Measurements from ENCODE around the gene ABHD16A.

The ABHD16A gene

DNA sequence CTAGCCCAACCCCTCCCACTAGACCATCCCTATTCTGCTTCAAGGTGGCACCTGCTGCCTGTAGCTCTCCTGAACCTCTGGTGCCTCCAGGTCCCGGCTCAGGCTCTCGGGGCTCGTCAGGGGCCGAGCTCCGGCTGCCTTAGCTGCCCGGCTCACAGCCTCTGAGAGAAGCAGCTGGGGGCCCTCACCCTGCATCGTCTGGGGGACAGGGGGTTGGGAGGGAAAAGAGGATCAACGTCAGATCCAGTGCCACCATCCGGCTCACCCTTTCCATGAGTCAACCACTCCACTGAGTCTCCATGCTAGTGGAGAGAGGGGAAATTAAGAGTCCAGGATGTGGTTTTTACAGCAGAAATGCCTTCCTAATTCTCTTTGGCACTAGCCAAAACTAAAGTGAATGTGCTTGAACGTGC is 63.7 kb downstream of the ABHD16A start:
- peak; percentile 85 for DNase-seq (ENCODE audit: low spot score)

DNA sequence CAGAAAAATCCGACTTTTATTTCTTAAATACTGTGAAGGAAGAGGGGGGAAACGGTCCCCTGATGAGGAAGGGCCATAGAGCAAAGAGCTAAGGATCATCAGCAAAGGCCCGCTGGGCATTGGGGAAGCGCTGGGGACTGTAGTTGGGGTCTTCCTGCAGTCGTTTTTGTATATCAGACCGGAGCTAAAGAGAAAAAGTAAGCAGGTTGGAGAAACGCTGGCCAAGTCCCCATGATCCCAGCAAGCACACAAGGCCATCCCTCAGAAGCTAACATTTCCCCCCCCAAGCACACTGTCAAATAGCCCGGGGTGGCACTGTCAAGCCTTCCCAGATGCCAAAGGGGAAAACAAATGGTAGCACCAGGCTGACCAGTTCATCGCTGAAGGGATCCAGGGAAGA is 64.1 kb downstream of the ABHD16A start:
- no peak for DNase-seq (ENCODE audit: low spot score)

Measured in AG08395 (cell line).